ENCODE measurements around the gene RNMT. TPM values are rescaled to one million over a fixed set of nuclear protein-coding genes. Genes with fewer than 3 reads are reported as not detected.

Gene RNMT
- total and polyA plus RNA-seq, 8 donors, result 9.0 to 73.5 (median 16.7) TPM

DNA sequence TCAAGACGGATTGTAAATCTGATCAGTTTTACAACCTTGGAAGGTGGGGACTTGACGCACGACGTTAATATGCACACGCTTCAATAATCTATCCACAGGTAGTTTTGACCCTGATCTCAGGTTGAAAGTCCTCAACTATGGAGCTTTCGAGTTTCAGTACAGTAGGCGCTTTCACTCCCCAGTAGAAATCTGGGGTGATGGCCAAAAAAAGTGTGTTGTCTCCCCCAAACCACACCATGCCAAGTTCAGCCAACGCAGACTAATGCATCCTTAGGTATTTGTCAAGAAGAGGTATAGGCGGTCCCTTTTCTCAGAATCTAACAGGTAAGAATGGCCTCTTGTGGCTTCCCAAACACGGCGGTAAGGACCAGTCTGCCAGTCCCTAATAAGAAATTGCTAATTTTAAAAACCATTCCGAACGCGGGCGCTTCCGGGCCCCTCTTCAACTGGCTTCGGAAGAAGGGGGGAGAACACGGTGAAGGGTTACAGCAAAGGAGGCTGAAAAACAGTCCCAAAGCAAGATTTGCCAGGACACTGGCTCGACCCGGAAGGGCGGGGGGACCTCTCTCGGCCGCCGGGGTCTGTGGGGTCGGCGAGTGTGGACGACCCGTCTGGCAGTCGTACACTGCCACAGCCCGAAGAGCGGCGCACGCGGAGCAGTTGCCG lies 774 bp upstream of the RNMT start:
- H3K4me3 ChIP-seq, result peak overlapping the region; percentile 74 to 100 (median 98)
- no peaks in the 10 kb centered on the region for H3K36me3 ChIP-seq
- peaks cover 13 to 51% (median 39%) of the 10 kb centered on the region in 4 donors for H3K4me1 ChIP-seq
- TF ChIP-seq, protein P1, sequence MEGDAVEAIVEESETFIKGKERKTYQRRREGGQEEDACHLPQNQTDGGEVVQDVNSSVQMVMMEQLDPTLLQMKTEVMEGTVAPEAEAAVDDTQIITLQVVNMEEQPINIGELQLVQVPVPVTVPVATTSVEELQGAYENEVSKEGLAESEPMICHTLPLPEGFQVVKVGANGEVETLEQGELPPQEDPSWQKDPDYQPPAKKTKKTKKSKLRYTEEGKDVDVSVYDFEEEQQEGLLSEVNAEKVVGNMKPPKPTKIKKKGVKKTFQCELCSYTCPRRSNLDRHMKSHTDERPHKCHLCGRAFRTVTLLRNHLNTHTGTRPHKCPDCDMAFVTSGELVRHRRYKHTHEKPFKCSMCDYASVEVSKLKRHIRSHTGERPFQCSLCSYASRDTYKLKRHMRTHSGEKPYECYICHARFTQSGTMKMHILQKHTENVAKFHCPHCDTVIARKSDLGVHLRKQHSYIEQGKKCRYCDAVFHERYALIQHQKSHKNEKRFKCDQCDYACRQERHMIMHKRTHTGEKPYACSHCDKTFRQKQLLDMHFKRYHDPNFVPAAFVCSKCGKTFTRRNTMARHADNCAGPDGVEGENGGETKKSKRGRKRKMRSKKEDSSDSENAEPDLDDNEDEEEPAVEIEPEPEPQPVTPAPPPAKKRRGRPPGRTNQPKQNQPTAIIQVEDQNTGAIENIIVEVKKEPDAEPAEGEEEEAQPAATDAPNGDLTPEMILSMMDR (IDR thresholded peaks at IDR 0.05), result no peak
- no peak for TF ChIP-seq POLR2AphosphoS5 (IDR thresholded peaks at IDR 0.05)
- TF ChIP-seq EP300 (IDR thresholded peaks at IDR 0.05), result no peak
- no peak for TF ChIP-seq POLR2A (IDR thresholded peaks at IDR 0.05)
- no peak for DNase-seq
- no peaks in the 10 kb centered on the region for H3K9me3 ChIP-seq
- WGBS, 5 donors, result 2 to 4% (median 3%) methylated on average over 24 to 35 of the region's 35 CpGs
- intact Hi-C loops (cut with DNase I; ENCODE audit: low total_unique reads), result no loop called here
- H3K27me3 ChIP-seq, result no peaks in the 10 kb centered on the region
- H3K27ac ChIP-seq, result peak overlapping the region; percentile 92 to 97 (median 94)

DNA sequence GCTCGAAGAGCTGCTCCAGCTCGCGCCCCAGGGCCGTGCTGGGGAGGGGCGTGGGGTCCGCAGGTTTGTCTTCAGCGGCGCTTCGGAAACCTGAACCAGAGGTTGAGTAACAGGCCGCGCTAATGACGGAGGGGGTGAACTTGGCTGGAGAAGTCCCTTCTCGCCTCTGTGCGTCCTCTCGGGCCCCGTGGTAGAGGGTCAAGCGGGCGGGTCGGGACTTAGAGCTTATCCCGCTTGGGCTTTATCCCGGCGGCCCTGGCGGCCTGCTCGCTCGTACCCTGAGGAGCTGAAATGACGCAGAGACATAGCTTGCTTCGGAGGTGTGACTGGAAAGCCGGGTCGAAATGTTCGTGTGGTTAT lies 479 bp downstream of the RNMT start:
- peaks cover 0 to under 1% (median 0%) of the 10 kb centered on the region in 4 donors for H3K36me3 ChIP-seq
- peak; percentile 38 to 82 for DNase-seq
- peak overlapping the region; percentile 74 to 100 (median 98) for H3K4me3 ChIP-seq
- no peaks in the 10 kb centered on the region for H3K9me3 ChIP-seq
- H3K27me3 ChIP-seq, result no peaks in the 10 kb centered on the region
- WGBS, 5 donors, result 0 to 1% (median 0%) methylated on average over 20 to 30 of the region's 30 CpGs
- intact Hi-C loops (cut with DNase I; ENCODE audit: low total_unique reads), result no loop called here
- TF ChIP-seq POLR2A (IDR thresholded peaks at IDR 0.05) (no peak), POLR2AphosphoS5 (IDR thresholded peaks at IDR 0.05) (no peak), EP300 (IDR thresholded peaks at IDR 0.05) (no peak)
- TF ChIP-seq, protein P1 (IDR thresholded peaks at IDR 0.05), result no peak
- peaks cover 13 to 56% (median 39%) of the 10 kb centered on the region in 4 donors for H3K4me1 ChIP-seq
- peak overlapping the region; percentile 92 to 97 (median 94) for H3K27ac ChIP-seq

DNA sequence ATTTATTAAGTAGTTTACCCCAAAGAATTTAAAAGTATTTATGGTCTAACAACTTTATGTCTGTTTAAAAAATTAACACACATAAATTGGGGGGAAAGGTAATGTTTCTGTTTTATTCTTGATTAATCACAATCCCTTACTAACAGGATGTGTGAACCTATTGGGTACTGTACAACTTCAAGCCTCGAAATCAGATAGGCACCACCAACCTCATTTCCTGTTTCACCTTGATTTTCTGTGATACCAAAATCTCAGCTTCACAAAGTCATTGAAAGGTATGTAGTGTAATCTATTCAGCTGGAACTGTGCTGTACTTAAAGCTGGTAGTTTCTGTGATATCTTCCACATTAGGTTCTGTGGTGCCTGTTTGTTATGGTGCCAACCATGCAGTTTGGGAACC lies 4.0 kb downstream of the RNMT start:
- no peak overlapping the region for H3K4me3 ChIP-seq
- WGBS, 5 donors, result 65 to 79% (median 75%) methylated on average over 1 of the region's 1 CpG
- TF ChIP-seq POLR2A (IDR thresholded peaks at IDR 0.05), result no peak
- TF ChIP-seq, protein P1 (IDR thresholded peaks at IDR 0.05), result no peak
- TF ChIP-seq POLR2AphosphoS5 (IDR thresholded peaks at IDR 0.05), result no peak
- TF ChIP-seq EP300 (IDR thresholded peaks at IDR 0.05), result no peak
- intact Hi-C loops (cut with DNase I; ENCODE audit: low total_unique reads), result no loop called here
- H3K27me3 ChIP-seq, result no peaks in the 10 kb centered on the region
- peaks cover 5 to 47% (median 24%) of the 10 kb centered on the region in 4 donors for H3K4me1 ChIP-seq
- peaks cover 9 to 35% (median 32%) of the 10 kb centered on the region in 4 donors for H3K36me3 ChIP-seq
- DNase-seq, result no peak
- no peak overlapping the region for H3K27ac ChIP-seq
- H3K9me3 ChIP-seq, result no peaks in the 10 kb centered on the region

DNA sequence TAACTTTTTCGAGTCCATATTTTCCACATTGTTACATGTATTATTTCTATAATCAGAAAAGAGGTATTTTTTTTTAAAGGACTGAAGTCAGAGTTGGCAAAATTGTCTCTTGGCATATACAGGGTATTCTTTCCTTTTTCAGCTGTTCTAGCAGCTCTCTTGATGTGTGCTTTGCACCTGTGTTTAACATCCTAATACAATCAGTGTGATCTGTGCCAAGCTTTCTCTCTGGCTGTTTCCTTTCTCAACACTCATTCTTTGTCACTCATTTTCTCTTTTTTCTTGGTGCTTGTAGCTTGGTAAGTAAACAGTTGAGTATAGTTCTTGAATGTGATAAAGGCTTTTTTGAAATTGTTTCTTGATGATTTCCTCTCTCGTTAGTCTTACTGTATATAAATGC lies 9.2 kb downstream of the RNMT start:
- Histone ChIP-seq H3K27ac (no peak overlapping the region), H3K27me3 (no peaks in the 10 kb centered on the region), H3K9me3 (no peaks in the 10 kb centered on the region), H3K4me1 (peaks cover 0 to 12% (median 0%) of the 10 kb centered on the region in 4 donors), H3K4me3 (no peak overlapping the region), H3K36me3 (peaks cover 31 to 87% (median 81%) of the 10 kb centered on the region in 4 donors)
- TF ChIP-seq, protein P1 (IDR thresholded peaks at IDR 0.05), result no peak
- TF ChIP-seq EP300 (IDR thresholded peaks at IDR 0.05), result no peak
- no peak for TF ChIP-seq POLR2AphosphoS5 (IDR thresholded peaks at IDR 0.05)
- TF ChIP-seq POLR2A (IDR thresholded peaks at IDR 0.05), result no peak
- 67 to 92% (median 81%) methylated on average over 2 of the region's 2 CpGs for WGBS, 5 donors
- intact Hi-C loops (cut with DNase I; ENCODE audit: low total_unique reads), result no loop called here
- DNase-seq, result no peak

All from stomach (tissue), 9 donors.